Measurements from ENCODE around the gene ZFP36L1.

The ZFP36L1 gene

GRCh38 chr14:68792979-68793733 lies at the start of gene ZFP36L1:
TSS of gene ZFP36L1 (minus strand) at chr14:68793067. CDS start at chr14:68792938, 129 bp downstream.
- DNase-seq (ENCODE audit: low read depth in 2 of 2, low spot score in 1 of 2), result peak; percentile 82 to 92

GRCh38 chr14:68842298-68842697 lies 49.4 kb upstream of the ZFP36L1 start:
- DNase-seq (ENCODE audit: low read depth in 2 of 2, low spot score in 1 of 2), result no peak

DNA sequence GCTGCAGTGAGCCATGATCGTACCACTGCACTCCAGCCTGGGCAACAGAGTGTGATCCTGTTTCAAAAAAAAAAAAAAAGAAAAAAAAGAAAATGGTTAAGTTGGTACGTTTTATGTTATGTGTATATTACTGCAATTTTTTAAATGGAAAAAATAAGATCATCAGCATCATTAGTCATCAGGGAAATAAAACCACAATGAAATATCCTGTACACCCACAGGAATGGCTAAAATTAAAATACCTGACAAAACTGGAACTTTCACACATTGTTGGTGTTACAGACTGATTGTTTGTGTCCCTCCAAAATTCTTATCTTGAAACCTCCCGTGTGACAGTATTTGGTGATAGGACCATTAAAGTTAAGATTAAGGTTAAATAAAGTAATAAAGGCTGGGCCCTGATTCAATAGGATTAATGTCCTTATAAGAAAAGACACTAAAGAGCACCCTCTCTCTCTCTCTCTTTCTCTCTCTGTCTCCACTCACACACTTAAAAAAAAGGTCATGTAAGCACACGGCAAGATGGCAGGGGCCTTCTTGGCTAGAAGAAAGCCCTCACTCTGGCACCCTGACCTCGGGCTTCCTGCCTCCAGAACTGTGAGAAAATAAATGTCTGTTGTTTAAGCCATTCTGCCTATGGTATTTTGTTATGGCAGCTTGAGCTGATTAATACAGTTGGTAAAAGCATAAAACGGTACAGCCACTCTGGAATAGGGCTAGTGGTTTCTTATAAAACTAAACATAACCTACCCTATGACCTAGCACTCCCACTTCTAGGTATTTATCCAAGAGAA lies 48.3 kb upstream of the ZFP36L1 start:
- DNase-seq (ENCODE audit: low read depth in 2 of 2, low spot score in 1 of 2), result no peak

DNA sequence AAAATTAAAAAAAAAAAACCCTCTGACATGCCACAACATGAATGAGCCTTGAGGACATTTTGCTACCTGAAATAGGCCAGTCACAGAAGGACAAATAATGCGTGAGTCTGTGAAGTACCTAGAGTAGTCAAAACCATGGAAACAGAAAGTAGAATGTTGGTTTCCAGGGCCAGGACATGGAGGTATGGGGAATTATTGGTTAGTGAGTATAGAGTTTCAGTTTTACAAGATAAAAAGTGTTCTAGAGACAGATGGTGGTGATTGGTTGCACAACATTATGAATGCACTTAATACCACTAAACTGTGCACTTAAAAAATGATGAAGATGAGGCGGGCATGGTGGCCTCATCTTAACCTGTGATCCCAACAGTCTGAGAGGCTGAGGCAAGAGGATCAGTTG lies 47.6 kb upstream of the ZFP36L1 start:
- no peak for DNase-seq (ENCODE audit: low read depth in 2 of 2, low spot score in 1 of 2)

GRCh38 chr14:68836082-68836481 lies 43.2 kb upstream of the ZFP36L1 start:
- DNase-seq (ENCODE audit: low read depth in 2 of 2, low spot score in 1 of 2), result no peak

- no peak for DNase-seq (ENCODE audit: low read depth in 2 of 2, low spot score in 1 of 2)
These were observed 41.9 kb upstream of the ZFP36L1 start for GRCh38 chr14:68834816-68835215.

DNA sequence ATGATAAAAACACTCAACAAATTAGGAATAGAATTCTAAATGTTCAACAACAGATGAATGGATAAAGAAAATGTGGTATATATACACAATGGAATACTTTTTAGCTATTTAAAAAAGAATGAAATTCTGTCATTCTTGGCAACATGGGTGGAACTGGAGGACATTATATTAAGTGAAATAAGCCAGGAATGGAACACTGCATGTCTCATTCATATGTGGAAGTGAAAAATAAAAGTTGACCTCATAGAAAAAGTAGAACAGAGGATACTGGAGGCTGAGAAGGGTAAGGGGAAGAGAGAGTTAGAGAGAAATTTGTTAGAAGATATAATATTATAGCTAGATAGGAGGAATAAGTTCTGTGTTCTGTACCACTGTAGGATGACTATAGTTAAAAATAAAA lies 35.8 kb upstream of the ZFP36L1 start:
- no peak for DNase-seq (ENCODE audit: low read depth in 2 of 2, low spot score in 1 of 2)

- no peak for DNase-seq (ENCODE audit: low read depth in 2 of 2, low spot score in 1 of 2)
These were observed 32.9 kb upstream of the ZFP36L1 start for GRCh38 chr14:68825729-68826128.

DNA sequence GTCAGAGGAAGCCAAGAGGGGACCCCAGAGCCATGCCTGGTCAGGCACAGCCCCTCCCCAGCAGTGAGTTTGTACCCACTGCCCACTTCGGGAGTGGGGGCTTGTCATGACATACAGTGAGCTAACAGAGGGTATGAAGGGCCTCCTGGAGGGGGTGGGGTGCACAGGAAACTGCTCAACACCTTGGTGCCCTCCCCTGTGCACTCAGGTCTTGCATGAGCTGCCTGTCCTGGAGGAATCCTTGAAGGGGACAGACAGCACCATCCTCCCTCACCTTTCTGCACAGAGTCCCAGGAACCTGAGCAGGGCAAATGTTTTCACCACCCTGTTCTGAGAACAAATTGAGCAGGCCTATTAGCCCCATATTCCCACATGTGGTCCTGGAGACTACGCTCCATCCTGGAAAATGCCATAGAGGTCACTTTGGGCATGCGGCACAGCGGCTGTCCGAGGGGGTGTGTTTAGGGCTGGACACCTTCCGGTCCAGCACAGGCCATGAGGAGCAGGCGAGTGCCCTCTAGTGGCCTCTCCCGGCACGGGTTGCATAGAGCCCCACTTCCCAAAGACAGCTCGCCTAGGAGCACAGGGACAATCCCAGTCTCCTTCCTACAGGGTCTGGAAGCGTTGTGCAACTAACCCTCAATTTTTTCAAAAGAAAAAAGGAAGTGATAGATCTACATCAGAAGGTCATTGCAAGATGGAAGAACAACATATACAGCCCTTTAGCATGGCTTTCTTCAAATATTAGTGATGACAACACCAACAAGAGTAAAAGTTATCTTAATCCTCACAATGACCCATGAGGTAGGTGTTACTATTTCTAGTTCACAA lies 31.9 kb upstream of the ZFP36L1 start:
- no peak for DNase-seq (ENCODE audit: low read depth in 2 of 2, low spot score in 1 of 2)

DNA sequence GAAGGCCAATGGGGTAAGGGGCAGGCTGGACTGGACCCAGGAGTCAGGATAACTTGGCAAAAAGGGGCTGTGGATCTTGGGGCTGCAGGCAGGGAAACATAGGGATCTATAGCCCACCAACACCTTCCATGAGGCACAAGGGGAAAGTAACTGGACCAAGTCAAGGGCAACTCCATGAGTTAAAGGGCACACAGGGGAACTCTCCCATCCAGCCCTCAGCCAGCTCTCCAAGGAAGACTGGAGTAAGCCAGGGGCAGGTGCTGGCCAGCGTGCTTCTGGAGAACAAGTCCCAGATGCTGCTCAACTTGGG lies 31.3 kb upstream of the ZFP36L1 start:
- no peak for DNase-seq (ENCODE audit: low read depth in 2 of 2, low spot score in 1 of 2)

GRCh38 chr14:68823434-68824206 lies 30.8 kb upstream of the ZFP36L1 start:
- DNase-seq (ENCODE audit: low read depth in 2 of 2, low spot score in 1 of 2), result no peak

- no peak for DNase-seq (ENCODE audit: low read depth in 2 of 2, low spot score in 1 of 2)
These were observed 30.1 kb upstream of the ZFP36L1 start for GRCh38 chr14:68822926-68823325.

- no peak for DNase-seq (ENCODE audit: low read depth in 2 of 2, low spot score in 1 of 2)
These were observed 29.3 kb upstream of the ZFP36L1 start for GRCh38 chr14:68822132-68822651.

DNA sequence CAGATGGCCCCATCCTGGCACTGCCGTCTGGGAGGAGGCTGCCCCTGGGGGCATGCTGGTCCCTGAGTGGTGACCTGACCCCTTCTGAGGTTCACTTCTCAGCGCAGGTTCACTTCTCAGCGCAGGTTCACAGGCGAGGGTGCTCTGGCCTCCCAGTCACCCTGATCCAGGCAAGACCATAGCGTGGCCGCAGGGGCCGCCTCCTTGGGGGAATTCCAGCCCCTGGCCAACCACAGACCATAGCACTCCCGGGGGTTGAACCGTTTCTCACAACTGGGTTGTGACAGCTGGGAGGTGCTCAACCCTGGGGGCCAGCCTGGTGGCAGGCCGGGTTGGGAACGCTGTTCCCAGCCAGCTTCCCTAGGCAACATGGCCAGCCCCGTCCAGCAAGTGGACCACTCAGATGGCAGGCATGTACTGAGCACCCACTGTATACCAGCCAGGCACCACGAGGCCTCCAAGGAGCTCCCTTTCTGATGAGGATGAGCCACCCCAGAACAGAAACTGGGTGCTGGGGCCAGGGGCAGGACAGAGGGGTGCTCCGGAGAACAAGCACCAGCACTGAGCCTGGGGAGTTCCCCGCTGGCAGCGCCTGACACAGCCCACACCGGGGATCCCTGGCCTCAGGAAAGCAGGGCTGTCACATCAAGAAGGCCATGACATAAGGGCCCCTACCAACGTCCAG lies 28.3 kb upstream of the ZFP36L1 start:
- no peak for DNase-seq (ENCODE audit: low read depth in 2 of 2, low spot score in 1 of 2)

GRCh38 chr14:68820536-68820935 lies 27.7 kb upstream of the ZFP36L1 start:
- DNase-seq (ENCODE audit: low read depth in 2 of 2, low spot score in 1 of 2), result no peak

GRCh38 chr14:68820119-68820518 lies 27.3 kb upstream of the ZFP36L1 start:
- DNase-seq (ENCODE audit: low read depth in 2 of 2, low spot score in 1 of 2), result no peak

DNA sequence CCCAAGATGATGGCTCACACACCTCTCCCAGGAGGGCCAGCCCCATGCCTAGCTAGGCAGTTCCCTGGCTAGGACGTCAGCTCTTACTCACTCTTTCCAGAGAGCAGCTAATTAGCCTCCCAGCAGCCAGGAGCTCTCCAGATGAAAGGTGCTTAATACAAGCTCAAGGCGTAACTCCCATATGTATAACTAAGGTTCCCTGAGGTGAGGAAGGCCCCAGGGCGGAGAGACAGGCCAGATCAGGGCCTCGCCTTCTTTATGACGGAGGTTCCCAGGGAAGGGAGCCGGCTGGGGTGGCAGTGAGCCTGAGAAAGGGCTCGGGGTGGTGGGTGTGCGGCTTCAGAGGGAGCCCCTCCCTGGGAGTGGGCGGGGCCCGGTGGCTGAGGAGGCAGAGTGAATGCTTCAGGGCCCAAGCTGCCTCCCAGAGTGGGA lies 26.4 kb upstream of the ZFP36L1 start:
- no peak for DNase-seq (ENCODE audit: low read depth in 2 of 2, low spot score in 1 of 2)

DNA sequence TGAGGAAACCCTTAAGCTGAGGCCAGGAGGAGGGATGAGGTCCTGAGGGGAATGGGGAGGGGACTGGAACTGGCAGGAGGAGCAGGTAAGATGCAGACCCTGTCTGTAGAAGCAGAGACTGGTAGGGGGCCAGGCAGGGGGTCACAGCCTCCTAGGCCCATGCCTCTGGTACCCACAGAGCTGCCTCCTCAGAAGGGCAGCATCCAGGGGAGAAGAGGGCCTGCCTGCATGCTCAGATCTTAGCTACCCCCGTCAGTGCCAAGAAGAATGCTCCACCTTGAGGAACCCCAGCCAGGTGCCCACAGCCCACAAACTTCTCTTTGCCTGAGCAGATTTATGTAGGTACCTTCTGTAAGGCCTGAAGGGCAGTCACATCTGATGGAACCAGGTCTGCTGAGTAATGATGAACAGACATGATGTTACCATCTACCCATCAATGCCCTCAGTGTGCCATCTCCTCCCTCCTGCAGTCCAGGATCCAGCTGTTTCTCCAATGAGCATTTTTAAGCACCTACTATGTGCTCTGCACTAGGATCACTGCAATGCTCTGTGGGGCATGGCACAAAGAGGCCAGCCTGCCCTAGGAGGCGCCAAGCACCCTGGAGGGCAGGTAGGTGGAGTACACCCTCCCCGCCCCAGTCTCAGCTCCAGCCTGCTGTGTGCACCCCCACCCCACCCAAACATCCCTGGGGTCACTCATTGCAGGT lies 24.8 kb upstream of the ZFP36L1 start:
- no peak for DNase-seq (ENCODE audit: low read depth in 2 of 2, low spot score in 1 of 2)

- DNase-seq (ENCODE audit: low read depth in 2 of 2, low spot score in 1 of 2), result no peak
These were observed 24.1 kb upstream of the ZFP36L1 start for GRCh38 chr14:68816943-68817430.

Data from stimulated activated CD8-positive, alpha-beta memory T cell treated with anti-CD3 and anti-CD28 coated beads, Interleukin-4, amount 100 ng/mL, for 4 hours (primary cell).